HL-60 (cell line): Measurements from ENCODE around the gene TAF5L.

Experiments used
- DNase-seq, 2 experiments: peaks; one replicate each; pipeline ENCODE4 v3.0.0-alpha.2; 2010 to 2020; ENCODE audit warnings: low read depth in 1 of 2, low spot score in 1 of 2
- H3K27ac ChIP-seq: fragments of 250-450 bp; sonication (Bioruptor Pico); replicated peaks from 2 replicates; pipeline ENCODE4 v1.5.1; 2020; ENCODE audit warnings: mild to moderate bottlenecking, moderate library complexity
- H3K27me3 ChIP-seq: fragments of 250-450 bp; sonication (Bioruptor Pico); 2 replicates; pipeline ENCODE4 v1.5.1; 2021; ENCODE audit warnings: mild to moderate bottlenecking, moderate library complexity; ENCODE audit not compliant: insufficient read depth, poor library complexity, severe bottlenecking
- H3K4me3 ChIP-seq: replicated peaks from 2 replicates; pipeline ENCODE4 v1.5.1; 2011; ENCODE audit warnings: mild to moderate bottlenecking, control low read depth, low read length; ENCODE audit not compliant: insufficient read depth
- GABPA ChIP-seq: IDR thresholded peaks from 2 replicates; pipeline ENCODE4 v1.6.1; 2012; ENCODE audit warnings: low read depth
- POLR2AphosphoS5 ChIP-seq: IDR thresholded peaks from 2 replicates; pipeline ENCODE4 v1.6.1; 2012; ENCODE audit warnings: low read depth
- SPI1 ChIP-seq: IDR thresholded peaks from 2 replicates; pipeline ENCODE4 v1.6.1; 2012; ENCODE audit warnings: low read depth, mild to moderate bottlenecking, borderline replicate concordance
- TF ChIP-seq, protein P1 (sequence below): IDR thresholded peaks from one replicate; pipeline ENCODE4 v1.5.1; 2011; ENCODE audit warnings: low read length, control low read depth, inconsistent platforms; ENCODE audit not compliant: insufficient read depth
- TF ChIP-seq, protein P2 (sequence below): IDR thresholded peaks from 2 replicates; pipeline ENCODE4 v1.6.1; 2012; ENCODE audit warnings: low read depth; ENCODE audit not compliant: insufficient replicate concordance

The TAF5L gene

DNA sequence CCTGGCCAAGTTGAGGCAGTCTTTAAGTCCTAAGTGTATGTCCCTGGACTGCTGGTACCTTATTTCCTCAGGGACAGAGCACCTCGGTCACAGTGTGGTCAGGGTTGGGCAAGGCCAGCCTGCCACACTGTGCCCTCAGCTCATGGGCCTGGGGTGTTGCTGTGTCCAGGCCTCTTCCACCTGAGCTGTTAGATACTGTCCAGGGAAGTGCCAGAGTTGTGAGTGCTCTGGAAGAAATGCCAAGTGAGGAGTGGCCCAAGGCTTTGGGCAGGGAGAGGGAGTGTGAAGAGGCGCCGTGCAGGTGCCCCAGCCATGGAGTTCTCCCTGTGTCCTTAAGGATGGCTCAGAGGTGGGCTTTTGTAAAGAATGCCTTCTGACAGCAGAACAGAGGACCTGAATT is 15.4 kb upstream of the TAF5L start:
- TF ChIP-seq POLR2AphosphoS5 (no peak), GABPA (no peak), SPI1 (no peak)
- TF ChIP-seq, protein P1, sequence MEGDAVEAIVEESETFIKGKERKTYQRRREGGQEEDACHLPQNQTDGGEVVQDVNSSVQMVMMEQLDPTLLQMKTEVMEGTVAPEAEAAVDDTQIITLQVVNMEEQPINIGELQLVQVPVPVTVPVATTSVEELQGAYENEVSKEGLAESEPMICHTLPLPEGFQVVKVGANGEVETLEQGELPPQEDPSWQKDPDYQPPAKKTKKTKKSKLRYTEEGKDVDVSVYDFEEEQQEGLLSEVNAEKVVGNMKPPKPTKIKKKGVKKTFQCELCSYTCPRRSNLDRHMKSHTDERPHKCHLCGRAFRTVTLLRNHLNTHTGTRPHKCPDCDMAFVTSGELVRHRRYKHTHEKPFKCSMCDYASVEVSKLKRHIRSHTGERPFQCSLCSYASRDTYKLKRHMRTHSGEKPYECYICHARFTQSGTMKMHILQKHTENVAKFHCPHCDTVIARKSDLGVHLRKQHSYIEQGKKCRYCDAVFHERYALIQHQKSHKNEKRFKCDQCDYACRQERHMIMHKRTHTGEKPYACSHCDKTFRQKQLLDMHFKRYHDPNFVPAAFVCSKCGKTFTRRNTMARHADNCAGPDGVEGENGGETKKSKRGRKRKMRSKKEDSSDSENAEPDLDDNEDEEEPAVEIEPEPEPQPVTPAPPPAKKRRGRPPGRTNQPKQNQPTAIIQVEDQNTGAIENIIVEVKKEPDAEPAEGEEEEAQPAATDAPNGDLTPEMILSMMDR: no peak
- TF ChIP-seq, protein P2, sequence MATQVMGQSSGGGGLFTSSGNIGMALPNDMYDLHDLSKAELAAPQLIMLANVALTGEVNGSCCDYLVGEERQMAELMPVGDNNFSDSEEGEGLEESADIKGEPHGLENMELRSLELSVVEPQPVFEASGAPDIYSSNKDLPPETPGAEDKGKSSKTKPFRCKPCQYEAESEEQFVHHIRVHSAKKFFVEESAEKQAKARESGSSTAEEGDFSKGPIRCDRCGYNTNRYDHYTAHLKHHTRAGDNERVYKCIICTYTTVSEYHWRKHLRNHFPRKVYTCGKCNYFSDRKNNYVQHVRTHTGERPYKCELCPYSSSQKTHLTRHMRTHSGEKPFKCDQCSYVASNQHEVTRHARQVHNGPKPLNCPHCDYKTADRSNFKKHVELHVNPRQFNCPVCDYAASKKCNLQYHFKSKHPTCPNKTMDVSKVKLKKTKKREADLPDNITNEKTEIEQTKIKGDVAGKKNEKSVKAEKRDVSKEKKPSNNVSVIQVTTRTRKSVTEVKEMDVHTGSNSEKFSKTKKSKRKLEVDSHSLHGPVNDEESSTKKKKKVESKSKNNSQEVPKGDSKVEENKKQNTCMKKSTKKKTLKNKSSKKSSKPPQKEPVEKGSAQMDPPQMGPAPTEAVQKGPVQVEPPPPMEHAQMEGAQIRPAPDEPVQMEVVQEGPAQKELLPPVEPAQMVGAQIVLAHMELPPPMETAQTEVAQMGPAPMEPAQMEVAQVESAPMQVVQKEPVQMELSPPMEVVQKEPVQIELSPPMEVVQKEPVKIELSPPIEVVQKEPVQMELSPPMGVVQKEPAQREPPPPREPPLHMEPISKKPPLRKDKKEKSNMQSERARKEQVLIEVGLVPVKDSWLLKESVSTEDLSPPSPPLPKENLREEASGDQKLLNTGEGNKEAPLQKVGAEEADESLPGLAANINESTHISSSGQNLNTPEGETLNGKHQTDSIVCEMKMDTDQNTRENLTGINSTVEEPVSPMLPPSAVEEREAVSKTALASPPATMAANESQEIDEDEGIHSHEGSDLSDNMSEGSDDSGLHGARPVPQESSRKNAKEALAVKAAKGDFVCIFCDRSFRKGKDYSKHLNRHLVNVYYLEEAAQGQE: no peak
- Histone ChIP-seq H3K27me3 (no peaks in the 10 kb centered on the region), H3K4me3 (no peak overlapping the region), H3K27ac (no peak overlapping the region)
- no peak for DNase-seq

DNA sequence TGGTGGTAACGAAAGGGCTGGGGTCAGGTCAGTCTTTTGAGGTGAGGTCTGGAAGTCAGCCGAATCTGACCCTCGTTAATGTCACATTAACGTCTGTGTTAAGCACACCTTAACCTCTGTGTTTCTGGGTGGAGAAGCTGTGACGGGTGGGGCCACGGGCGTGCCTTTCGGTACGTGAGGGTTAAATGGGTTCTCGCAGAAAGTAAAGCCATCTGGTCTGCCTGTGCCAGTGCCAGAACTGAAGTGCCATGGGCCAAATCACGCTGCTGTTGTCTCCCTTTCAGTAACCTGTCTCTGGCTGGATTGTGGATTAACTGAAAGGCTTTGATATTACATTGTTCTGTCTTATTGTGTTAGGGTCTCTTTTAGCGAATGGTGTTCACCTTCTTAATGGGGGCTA is 14.5 kb upstream of the TAF5L start:
- Histone ChIP-seq H3K4me3 (no peak overlapping the region), H3K27ac (no peak overlapping the region), H3K27me3 (no peaks in the 10 kb centered on the region)
- no peak for DNase-seq
- TF ChIP-seq, protein P2: no peak
- TF ChIP-seq SPI1: no peak
- TF ChIP-seq, protein P1: no peak

DNA sequence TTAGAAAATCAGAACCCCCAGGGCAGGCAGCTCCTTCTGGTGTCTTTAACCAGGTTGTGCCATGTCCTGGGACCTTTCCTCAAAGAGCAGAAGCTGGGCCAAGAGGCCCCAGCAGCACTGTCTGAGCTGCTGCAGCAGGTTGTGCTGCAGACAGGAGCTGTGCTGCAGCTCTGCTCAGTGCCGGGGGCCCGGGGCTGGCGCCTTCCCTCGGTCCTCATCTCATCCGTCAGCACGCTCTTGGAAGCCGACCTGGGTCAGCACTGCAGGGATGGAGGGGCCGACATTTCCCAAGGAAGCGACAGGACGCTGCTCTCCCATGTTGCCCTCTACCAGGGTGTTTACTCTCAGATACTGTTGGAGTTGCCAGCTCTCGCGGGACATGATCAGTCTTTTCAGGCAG is 11.8 kb upstream of the TAF5L start:
- Histone ChIP-seq H3K27ac (no peak overlapping the region), H3K4me3 (no peak overlapping the region), H3K27me3 (no peaks in the 10 kb centered on the region)
- DNase-seq: no peak
- TF ChIP-seq, protein P1: no peak
- no peak for TF ChIP-seq SPI1
- TF ChIP-seq, protein P2: no peak
- no peak for TF ChIP-seq GABPA
- TF ChIP-seq POLR2AphosphoS5: no peak
